HG03469 (cell line): ENCODE measurements around the gene LRRC1.

Experiments used
- ATAC-seq: cut with Tn5 transposase; IDR thresholded peaks from one replicate; pipeline ENCODE4 v1.9.1; 2021; ENCODE audit warnings: mild to moderate bottlenecking, moderate library complexity, moderate number of reproducible peaks; ENCODE audit not compliant: unreplicated experiment

Gene LRRC1

DNA sequence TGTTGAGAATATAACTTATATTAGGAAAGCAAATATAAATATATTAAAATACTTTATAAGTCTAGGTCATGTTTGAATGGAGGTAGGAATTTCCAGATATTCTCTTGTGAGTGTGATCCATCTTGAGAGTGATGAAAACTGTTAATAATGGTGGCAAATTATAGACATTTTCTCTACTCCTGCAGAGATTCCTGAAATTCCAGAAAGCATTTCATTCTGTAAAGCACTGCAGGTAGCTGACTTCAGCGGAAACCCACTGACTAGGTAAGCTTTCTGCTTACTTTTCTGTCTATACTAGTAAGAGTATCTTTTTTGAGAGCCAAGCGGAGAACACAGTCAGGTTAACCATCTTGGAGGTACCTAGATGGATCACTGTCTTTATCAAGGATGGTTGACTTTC is 84.0 kb downstream of the LRRC1 start:
- no peak for ATAC-seq

GRCh38 chr6:53879608-53880007 is 84.8 kb downstream of the LRRC1 start:
- no peak for ATAC-seq

GRCh38 chr6:53887316-53887715 is 92.5 kb downstream of the LRRC1 start:
- no peak for ATAC-seq

- ATAC-seq: no peak
These were observed 94.1 kb downstream of the LRRC1 start for GRCh38 chr6:53888931-53889330.

GRCh38 chr6:53889365-53889764 is 94.6 kb downstream of the LRRC1 start:
- no peak for ATAC-seq

DNA sequence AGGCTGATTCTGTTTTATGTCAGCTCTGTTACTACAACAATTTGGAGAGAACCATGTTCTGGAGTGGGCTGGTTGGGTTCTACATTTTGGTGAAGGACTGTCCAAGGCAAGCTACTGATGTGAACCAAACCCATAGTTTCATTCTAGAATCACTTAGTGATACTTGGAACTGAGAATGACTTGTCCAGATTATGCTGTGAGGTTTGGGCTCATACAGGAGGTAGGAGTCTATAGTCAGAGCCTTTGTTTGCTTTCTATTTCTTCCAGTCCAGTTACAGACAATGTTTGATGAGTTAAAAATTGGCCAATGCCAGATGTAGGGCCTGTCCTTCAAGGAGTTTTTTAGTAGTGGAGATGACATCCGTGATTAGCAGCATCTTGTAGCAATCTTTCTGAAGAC is 97.9 kb downstream of the LRRC1 start:
- ATAC-seq: no peak

- ATAC-seq: no peak
These were observed 99.3 kb downstream of the LRRC1 start for GRCh38 chr6:53894091-53894490.

GRCh38 chr6:53896196-53896595 is 101.4 kb downstream of the LRRC1 start:
- ATAC-seq: no peak

DNA sequence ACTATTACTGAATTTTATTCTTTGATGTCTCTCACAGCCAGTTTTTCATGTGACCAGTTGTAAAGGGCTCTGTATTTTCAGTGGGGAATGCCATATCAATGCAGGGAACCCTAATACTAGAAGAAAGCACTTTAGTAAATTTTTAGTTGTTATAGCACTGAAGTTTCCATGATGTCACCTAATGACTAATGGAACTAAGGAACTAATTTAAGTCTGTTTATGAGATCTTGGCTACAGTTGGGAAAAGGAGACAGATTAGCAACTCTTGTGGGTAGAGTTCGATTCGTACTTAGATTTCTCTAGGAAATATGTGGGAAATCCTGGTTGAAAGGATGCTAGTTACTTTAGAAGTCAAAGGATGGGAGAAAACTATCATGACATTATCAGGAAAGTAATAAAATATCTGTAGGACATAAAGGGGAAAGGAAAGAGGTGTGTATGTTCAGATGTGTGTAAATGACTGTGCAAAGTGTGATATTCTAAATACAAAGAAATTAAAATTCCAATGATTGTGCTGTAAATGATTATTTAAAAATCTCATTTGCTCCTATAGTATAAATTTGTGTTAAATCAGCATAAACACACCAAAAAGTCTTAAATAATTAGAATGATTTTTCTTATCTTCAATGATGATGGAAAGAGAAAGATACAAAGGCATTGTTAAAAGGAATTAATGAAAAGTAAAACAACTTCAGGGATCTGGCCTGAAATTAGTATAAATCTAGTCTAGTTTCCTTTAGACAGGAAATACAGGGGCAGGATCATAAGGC is 103.4 kb downstream of the LRRC1 start:
- no peak for ATAC-seq

DNA sequence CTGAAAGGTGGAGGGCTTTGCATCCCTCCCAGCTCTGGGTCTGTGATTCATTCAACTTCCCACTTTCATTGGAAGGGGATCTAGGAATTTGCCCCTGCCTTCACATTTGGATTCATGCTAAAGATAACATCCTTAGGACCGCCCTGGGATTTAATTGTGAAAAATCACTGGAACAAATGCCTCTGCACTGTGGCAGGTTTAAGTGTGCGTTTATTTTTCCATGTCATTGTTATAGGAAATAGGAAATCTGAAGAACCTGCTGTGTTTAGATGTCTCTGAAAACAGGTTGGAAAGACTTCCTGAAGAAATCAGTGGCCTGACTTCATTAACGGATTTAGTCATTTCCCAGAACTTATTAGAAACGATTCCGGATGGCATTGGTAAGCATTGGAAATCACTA is 104.7 kb downstream of the LRRC1 start:
- no peak for ATAC-seq

GRCh38 chr6:53903357-53903756 is 108.6 kb downstream of the LRRC1 start:
- no peak for ATAC-seq

GRCh38 chr6:53906103-53906502 is 111.3 kb downstream of the LRRC1 start:
- no peak for ATAC-seq

- ATAC-seq: no peak
These were observed 112.0 kb downstream of the LRRC1 start for GRCh38 chr6:53906842-53907241.

DNA sequence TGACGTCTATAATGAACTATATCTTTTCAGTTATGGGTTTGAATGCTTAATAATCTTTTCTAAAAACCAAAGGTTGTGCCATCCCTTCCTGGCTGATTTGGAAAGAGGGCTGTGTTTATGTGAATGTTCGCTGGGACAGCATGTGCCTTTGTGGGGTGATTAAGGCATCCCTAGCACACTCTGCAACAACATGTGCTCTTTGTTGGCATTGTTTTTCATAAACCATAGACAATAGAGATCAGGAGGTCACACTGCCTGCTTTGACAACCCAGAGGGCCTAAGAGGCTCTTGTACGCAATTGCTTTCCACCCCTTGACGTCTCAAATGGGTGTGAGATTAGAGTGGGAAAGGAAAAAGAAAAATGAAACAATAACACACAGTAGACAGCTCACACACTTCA is 116.0 kb downstream of the LRRC1 start:
- ATAC-seq: no peak

DNA sequence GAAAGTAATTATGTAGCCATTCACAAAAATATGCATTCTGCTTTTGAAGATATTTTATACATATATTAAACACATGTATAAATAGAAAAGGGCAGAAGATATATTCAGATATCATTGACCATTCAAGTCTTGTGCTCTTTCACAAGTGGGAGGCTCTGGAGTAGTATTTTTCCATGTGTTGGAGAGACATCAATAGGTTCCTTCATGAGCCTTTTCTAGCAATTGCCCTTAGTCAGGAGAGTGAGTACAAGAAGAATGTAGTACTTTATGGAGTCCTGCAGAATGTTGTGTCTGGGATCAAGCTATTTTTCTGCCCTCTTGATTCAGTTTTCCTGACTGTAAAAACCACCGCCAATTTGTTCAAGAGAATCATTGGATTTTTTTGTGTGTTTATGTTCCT is 117.9 kb downstream of the LRRC1 start:
- ATAC-seq: no peak

- no peak for ATAC-seq
These were observed 118.5 kb downstream of the LRRC1 start for GRCh38 chr6:53913286-53913685.

- ATAC-seq: no peak
These were observed 120.4 kb downstream of the LRRC1 start for GRCh38 chr6:53915026-53915691.

DNA sequence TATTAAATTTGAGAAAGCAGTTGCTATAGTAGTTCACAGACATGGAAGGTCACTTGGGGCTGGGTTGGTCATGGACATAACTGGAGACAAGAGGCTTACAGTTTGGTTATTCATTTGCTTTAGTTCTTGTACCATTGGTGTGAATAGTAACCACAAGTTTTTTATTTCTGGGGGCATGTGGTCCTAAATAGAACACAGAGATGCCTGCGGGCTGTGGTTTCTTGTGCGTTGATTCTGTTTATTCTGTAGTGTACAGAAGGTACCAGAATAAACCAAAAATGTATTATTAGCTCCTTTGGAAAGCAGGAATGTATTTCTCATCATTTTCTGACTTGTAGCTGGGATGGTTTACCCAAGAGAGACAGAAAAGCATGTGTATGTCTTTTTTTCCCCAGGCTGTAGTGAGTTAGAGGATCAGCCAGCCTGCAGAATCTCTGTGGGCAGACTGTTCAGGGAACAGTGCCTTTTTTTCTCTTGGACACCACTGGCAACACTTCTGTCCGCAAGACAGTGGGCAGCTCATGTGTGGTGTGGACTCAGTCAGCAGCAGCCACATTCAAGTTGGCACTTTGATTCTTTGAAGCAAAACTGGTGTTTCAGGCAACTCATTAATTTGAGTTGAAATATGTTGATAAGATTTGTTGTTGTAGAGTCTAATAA is 122.1 kb downstream of the LRRC1 start:
- peak; percentile 56 for ATAC-seq

DNA sequence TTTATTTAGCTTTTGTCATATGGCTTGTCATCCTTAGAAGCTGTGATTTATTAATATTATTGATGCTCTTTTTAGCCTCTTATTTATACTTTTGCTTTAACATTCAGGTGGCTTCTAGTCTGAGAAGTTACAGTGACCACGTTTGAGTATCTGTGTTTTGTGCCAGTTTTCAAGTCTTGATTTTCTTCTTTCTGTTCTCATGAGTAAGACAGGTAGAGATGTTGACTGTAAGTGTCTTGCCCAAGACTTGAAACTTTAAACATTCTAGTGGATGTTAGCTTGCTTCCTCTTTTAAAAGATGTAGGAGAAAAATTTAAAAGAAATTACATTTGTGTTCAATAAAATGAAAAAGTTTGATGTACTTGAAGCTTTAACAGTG is 122.6 kb downstream of the LRRC1 start:
- no peak for ATAC-seq

- no peak for ATAC-seq
These were observed 124.2 kb downstream of the LRRC1 start for GRCh38 chr6:53918854-53919510.

- ATAC-seq: no peak
These were observed 125.1 kb downstream of the LRRC1 start for GRCh38 chr6:53919881-53920360.
